ENCODE results near the gene SCN2A. TPM values are rescaled to one million over a fixed set of nuclear protein-coding genes. Genes with fewer than 3 reads are reported as not detected.

SCN2A gene
- total and polyA plus RNA-seq, 10 of the 15 experiments (the other 5 are each of a cell fraction or from before 2014, with no cell fraction given) = 0.01 TPM; not detected in 8

- no peaks in the 10 kb centered on the region for H3K9me3 ChIP-seq (replicated peaks; ENCODE audit: control insufficient read depth, insufficient read depth, low read length)
- POLR2A ChIA-PET = no interaction called here
- H3K36me3 ChIP-seq (ENCODE audit: control insufficient read depth in 2 of 2, insufficient read depth in 2 of 2, low read length in 1 of 2) = no peaks in the 10 kb centered on the region
- TF ChIP-seq NR2F1 (conservative IDR thresholded peaks at IDR 0.05) = no peak
- TF ChIP-seq IRF5 (IDR thresholded peaks at IDR 0.05; ENCODE audit: borderline replicate concordance) = no peak
- no peak for TF ChIP-seq RAD21 (IDR thresholded peaks at IDR 0.05; ENCODE audit: insufficient read depth, low read depth, low read length)
- TF ChIP-seq ZZZ3 (IDR thresholded peaks at IDR 0.05; ENCODE audit: control insufficient read depth, insufficient read length, low read depth) = no peak
- no peak for TF ChIP-seq DPF2 (IDR thresholded peaks at IDR 0.05)
- no peak for TF ChIP-seq BCL11A (IDR thresholded peaks at IDR 0.05; ENCODE audit: low read depth, low read length)
- TF ChIP-seq STAT1 (conservative IDR thresholded peaks at IDR 0.05) = no peak
- TF ChIP-seq FOXM1 (IDR thresholded peaks at IDR 0.05; ENCODE audit: low read depth, low read length) = no peak
- no peak for TF ChIP-seq EP300 (IDR thresholded peaks at IDR 0.05; ENCODE audit: borderline replicate concordance in 1 of 2, control insufficient read depth in 1 of 2, low read depth in 2 of 2, low read length in 2 of 2)
- no peak for TF ChIP-seq CHD1 (IDR thresholded peaks at IDR 0.05; ENCODE audit: low read depth, low read length)
- TF ChIP-seq SMAD5 (IDR thresholded peaks at IDR 0.05; ENCODE audit: low read depth) = no peak
- TF ChIP-seq ZNF24 (IDR thresholded peaks at IDR 0.05) = no peak
- TF ChIP-seq BACH1 (IDR thresholded peaks at IDR 0.05; ENCODE audit: borderline replicate concordance) = no peak
- no peak for TF ChIP-seq RCOR1 (conservative IDR thresholded peaks at IDR 0.05; ENCODE audit: low read depth, low read length)
- TF ChIP-seq TARDBP (IDR thresholded peaks at IDR 0.05; ENCODE audit: borderline replicate concordance) = no peak
- no peak for TF ChIP-seq CBFB (IDR thresholded peaks at IDR 0.05; ENCODE audit: low read depth)
- TF ChIP-seq SMC3 (IDR thresholded peaks at IDR 0.05; ENCODE audit: borderline replicate concordance, low read length) = no peak
- no peak for TF ChIP-seq SMARCA5 (IDR thresholded peaks at IDR 0.05)
- H3K4me1 ChIP-seq (ENCODE audit: control insufficient read depth, insufficient read depth, low read length) = peaks cover 6% of the 10 kb centered on the region; the same call in 1 of the 2 replicates
- H3K27me3 ChIP-seq (replicated peaks in 1 of 2; ENCODE audit: control insufficient read depth in 2 of 2, insufficient read depth in 2 of 2, low read length in 1 of 2) = no peaks in the 10 kb centered on the region; a peak in 1 of 4 replicates
- H2AFZ ChIP-seq (ENCODE audit: control insufficient read depth, low read depth, low read length) = no peak overlapping the region
- H4K20me1 ChIP-seq (ENCODE audit: control insufficient read depth, insufficient read depth) = no peaks in the 10 kb centered on the region
- CTCF ChIA-PET = interaction anchor here (1.5 kb wide), 1 partner anchor 57 kb away, joined by 6 read pairs; no protein-coding TSS in a partner anchor
- FAIRE-seq (no peak), DNase-seq (ENCODE audit: low read depth, low spot score) (no peak), ATAC-seq (no peak)
- no TSS peak for BruUV-seq (replicated peaks)
- 54% methylated on average over 2 of the region's 2 CpGs for WGBS (ENCODE audit: insufficient coverage, insufficient replicate concordance, low lambda C conversion rate, missing lambda C conversion rate)
- H3K79me2 ChIP-seq (ENCODE audit: control insufficient read depth, insufficient read depth, low read length) = no peaks in the 10 kb centered on the region
- no peak overlapping the region for H3K4me2 ChIP-seq (ENCODE audit: control insufficient read depth, insufficient read depth)
- in situ Hi-C loops (cut with MboI) (no loop called here), intact Hi-C loops (cut with micrococcal nuclease; ENCODE audit: unreplicated experiment) (no loop called here)
- no peak overlapping the region for H3K9ac ChIP-seq (ENCODE audit: control insufficient read depth, insufficient read depth, low read length)
- RAD21 ChIA-PET (ENCODE audit: unreplicated experiment) = no interaction called here
- H3K27ac ChIP-seq (ENCODE audit: control insufficient read depth, insufficient read depth) = no peak overlapping the region
- SMC1A ChIA-PET (ENCODE audit: uncharacterized antibody, unreplicated experiment) = no interaction called here
- no peak overlapping the region for H3K4me3 ChIP-seq
Measured at GRCh38 chr2:165198181-165198580, 41.0 kb upstream of the SCN2A start.
